GM12878 (cell line): Measurements from ENCODE around the gene PPAN. TPM values are rescaled to one million over a fixed set of nuclear protein-coding genes. Genes with fewer than 3 reads are reported as not detected.
A peak's percentile ranks its signal among the peaks of the same experiment; 100 is the strongest.

Source experiments
- ATAC-seq: fragments of 200-7000 bp; cut with Tn5 transposase; 3 replicates; pipeline ENCODE4 v1.9.1; 2020; ENCODE audit warnings: mild to moderate bottlenecking, moderate library complexity
- BruUV-seq: library from RNA; stranded (reverse); fragments of 400-500 nt; replicated peaks from 2 replicates; lab custom pipeline; 2021; lab: Mats Ljungman, UMichigan
- CTCF ChIA-PET: fragments of 300-600 bp; sonication (Branson Sonifier 250); formaldehyde crosslinking; extraction: SDS; loops from one replicate; lab custom pipeline; 2021; ENCODE audit warnings: inconsistent platforms; lab: Yijun Ruan, JAX
- POLR2A ChIA-PET: fragments of 350-600 bp; formaldehyde crosslinking; extraction: SDS; loops from one replicate; lab custom pipeline; 2021; ENCODE audit warnings: inconsistent platforms; lab: Charles Lee
- RAD21 ChIA-PET: fragments of 300-600 bp; sonication (Branson Sonifier 250); formaldehyde crosslinking; loops from one replicate; lab custom pipeline; 2023; ENCODE audit warnings: antibody characterized with exemption; ENCODE audit not compliant: unreplicated experiment; lab: Charles Lee
- SMC1A ChIA-PET: fragments of 300-600 bp; sonication (Branson Sonifier 250); formaldehyde crosslinking; loops from one replicate; lab custom pipeline; 2023; ENCODE audit not compliant: unreplicated experiment, uncharacterized antibody; lab: Charles Lee
- DNase-seq: peaks from one replicate; pipeline ENCODE4 v3.0.0-alpha.2; 2011; ENCODE audit warnings: low read depth, low spot score
- FAIRE-seq: peaks from 3 replicates; lab custom pipeline; 2011; peaks lifted over from hg19 to GRCh38; lab: Jason Lieb, UNC
- H2AFZ ChIP-seq: 2 replicates; pipeline ENCODE4 v1.6.0; 2011; ENCODE audit warnings: low read depth, low read length, control low read depth; ENCODE audit not compliant: control insufficient read depth
- H3K27ac ChIP-seq: 2 replicates; pipeline ENCODE4 v1.5.1; 2011; ENCODE audit warnings: control low read depth; ENCODE audit not compliant: control insufficient read depth, insufficient read depth
- H3K27me3 ChIP-seq, 2 experiments: replicated peaks in 1 of 2; 2 replicates each; pipeline versions ENCODE4 v1.6.0 to v1.6.1; 2011; ENCODE audit warnings: low read length in 1 of 2; ENCODE audit not compliant: control insufficient read depth in 2 of 2, insufficient read depth in 2 of 2
- H3K36me3 ChIP-seq, 2 experiments: 2 replicates each; pipeline ENCODE4 v1.5.1; 2011; ENCODE audit warnings: low read length in 1 of 2; ENCODE audit not compliant: control insufficient read depth in 2 of 2, insufficient read depth in 2 of 2
- H3K4me1 ChIP-seq: 2 replicates; pipeline ENCODE4 v1.6.1; 2011; ENCODE audit warnings: mild to moderate bottlenecking, low read length, moderate library complexity, mixed read lengths; ENCODE audit not compliant: control insufficient read depth, insufficient read depth
- H3K4me2 ChIP-seq: 2 replicates; pipeline ENCODE4 v1.6.0; 2011; ENCODE audit warnings: control low read depth; ENCODE audit not compliant: control insufficient read depth, insufficient read depth
- H3K4me3 ChIP-seq: fragments of 200-600 bp; sonication (generic); 2 replicates; pipeline ENCODE4 v1.5.1; 2016
- H3K79me2 ChIP-seq: 2 replicates; pipeline ENCODE4 v1.6.0; 2011; ENCODE audit warnings: low read length; ENCODE audit not compliant: control insufficient read depth, insufficient read depth
- H3K9ac ChIP-seq: 2 replicates; pipeline ENCODE4 v1.8.0; 2011; ENCODE audit warnings: low read length, control low read depth, mixed read lengths; ENCODE audit not compliant: control insufficient read depth, insufficient read depth
- H3K9me3 ChIP-seq: replicated peaks from 3 replicates; pipeline ENCODE4 v1.5.1; 2011; ENCODE audit warnings: mild to moderate bottlenecking, low read length; ENCODE audit not compliant: control insufficient read depth, insufficient read depth
- H4K20me1 ChIP-seq: 2 replicates; pipeline ENCODE4 v1.6.0; 2011; ENCODE audit not compliant: control insufficient read depth, insufficient read depth
- BHLHE40 ChIP-seq, 2 experiments: fragments of 450-650 bp in 1 of 2; IDR thresholded peaks; 2 replicates each; pipeline ENCODE4 v1.6.1; 2011 to 2017; ENCODE audit warnings: low read depth in 2 of 2, borderline replicate concordance in 1 of 2, improper control_type of control experiment in 1 of 2, low read length in 1 of 2, mild to moderate bottlenecking in 1 of 2
- POLR2A ChIP-seq: IDR thresholded peaks from 2 replicates; pipeline ENCODE4 v1.6.1; 2011; ENCODE audit warnings: low read depth, mild to moderate bottlenecking, low read length
- SMC3 ChIP-seq: IDR thresholded peaks from 2 replicates; pipeline ENCODE4 v1.6.1; 2011; ENCODE audit warnings: low read length, improper control_type of control experiment, borderline replicate concordance
- USF1 ChIP-seq: IDR thresholded peaks from 2 replicates; pipeline ENCODE4 v1.6.1; 2011; ENCODE audit warnings: borderline replicate concordance, low read depth, mild to moderate bottlenecking, moderate library complexity, mixed read lengths, low read length; ENCODE audit not compliant: insufficient read depth; ENCODE audit errors: extremely low read length
- ZNF217 ChIP-seq: fragments of 450-650 bp; IDR thresholded peaks from 2 replicates; pipeline ENCODE4 v1.6.1; 2017; ENCODE audit warnings: antibody characterized with exemption, mild to moderate bottlenecking
- WGBS: methylation state at CpG from one replicate; pipeline ENCODE4 v1.1.6; 2016; ENCODE audit warnings: low lambda C conversion rate; ENCODE audit not compliant: insufficient replicate concordance, insufficient coverage; ENCODE audit errors: missing lambda C conversion rate; 5-methylcytosine and 5-hydroxymethylcytosine counted together
- in situ Hi-C: fragments of 300-500 bp; cut with MboI; formaldehyde crosslinking; loops from 9 replicates; pipeline ENCODE4 v1.14.3; 2018; ENCODE audit warnings: mixed read lengths
- intact Hi-C: fragments of 100-400 bp; cut with micrococcal nuclease; formaldehyde crosslinking; loops from one replicate; pipeline ENCODE4 v1.14.2; 2022; ENCODE audit not compliant: unreplicated experiment
- polyA plus RNA-seq, 11 experiments: library from polyadenylated mRNA; depleted of rRNA in 4 of 11; unstranded in 6 of 11; stranded (reverse) in 5 of 11; fragments of >200 nt; fragmentation: Nextera tagmentation in 4 of 11; fragmentation: Illumina TruSeq in 1 of 11; extraction: Ambion mirVana in 4 of 11; extraction: Trizol in 1 of 11; gene quantifications; 1 replicate in 1 of 11; 2 replicates in 10 of 11; pipeline versions ENCODE4 v1.2.1 to v1.2.3, GENCODE V29; 2011 to 2016; ENCODE audit warnings: inconsistent platforms in 2 of 11, missing spikeins in 2 of 11, low read depth in 1 of 11
- total RNA-seq, 4 experiments: library from RNA; depleted of rRNA in 3 of 4; stranded (reverse); fragments of >200 nt in 3 of 4; fragmentation: Illumina TruSeq in 1 of 4; extraction: Trizol in 1 of 4; gene quantifications; 2 replicates each; pipeline versions ENCODE4 v1.2.1 to v1.2.3, GENCODE V29; 2013 to 2021

PPAN gene
- total and polyA plus RNA-seq, 10 of the 15 experiments (the other 5 are each of a cell fraction or from before 2014, with no cell fraction given): 2.1 to 171 (median 108) TPM

- BruUV-seq: no TSS peak
- Histone ChIP-seq H3K9me3 (no peaks in the 10 kb centered on the region; the same call in 2 of the 3 replicates), H4K20me1 (no peaks in the 10 kb centered on the region), H3K27ac (peak overlapping the region; percentile 6; the same call in 1 of the 2 replicates), H3K9ac (no peak overlapping the region), H3K36me3 (peaks cover 16 to 25% of the 10 kb centered on the region in 2 experiments), H3K4me2 (no peak overlapping the region), H2AFZ (no peak overlapping the region), H3K4me1 (peaks cover 13% of the 10 kb centered on the region), H3K79me2 (peaks cover 14% of the 10 kb centered on the region), H3K4me3 (no peak overlapping the region), H3K27me3 (no peaks in the 10 kb centered on the region)
- in situ Hi-C loops: no loop called here
- FAIRE-seq: no peak
- ChIA-PET RAD21 (no interaction called here), POLR2A (no interaction called here), CTCF (no interaction called here), SMC1A (no interaction called here)
- ATAC-seq: no peak
- intact Hi-C loops: no loop called here
- no peak for DNase-seq
- 95% methylated on average over 4 of the region's 17 CpGs for WGBS
- no peak for TF ChIP-seq SMC3
- TF ChIP-seq POLR2A: 0 out of 2 replicates have a peak, but pooled peaks have one; percentile 13
Observed at GRCh38 chr19:10091370-10091687, 14.8 kb upstream of the PPAN start.

GRCh38 chr19:10091895-10092641 is 14.1 kb upstream of the PPAN start:
- CTCF ChIA-PET: no interaction called here
- H3K9ac ChIP-seq: no peak overlapping the region

More at GRCh38 chr19:10091895-10092641, 14.1 kb upstream of the PPAN start:
- H2AFZ ChIP-seq: no peak overlapping the region
- ChIA-PET RAD21 (no interaction called here), POLR2A (interaction anchor here (0.6 kb wide), 1 partner anchor 64 kb away, joined by 3 read pairs; no protein-coding TSS in a partner anchor), SMC1A (no interaction called here)
- H3K9me3 ChIP-seq: no peaks in the 10 kb centered on the region; the same call in 2 of the 3 replicates
- peaks cover 18% of the 10 kb centered on the region for H3K4me1 ChIP-seq
- H3K27me3 ChIP-seq: no peaks in the 10 kb centered on the region
- ATAC-seq (peak; percentile 12; the same call in 2 of the 3 replicates), FAIRE-seq (no peak), DNase-seq (no peak)
- H3K4me2 ChIP-seq: no peak overlapping the region
- peaks cover 16 to 25% of the 10 kb centered on the region in 2 experiments for H3K36me3 ChIP-seq
- H4K20me1 ChIP-seq: no peaks in the 10 kb centered on the region
- H3K27ac ChIP-seq: peak overlapping the region; percentile 6
- BruUV-seq: TSS peak; percentile 43
- H3K79me2 ChIP-seq: peaks cover 7% of the 10 kb centered on the region
- no peak overlapping the region for H3K4me3 ChIP-seq
- intact Hi-C loops (no loop called here), in situ Hi-C loops (no loop called here)
- peak in 1 of 2 experiments; percentile 54; a peak in 1 of 4 replicates for TF ChIP-seq BHLHE40 (IDR thresholded peaks at IDR 0.05; ENCODE audit: borderline replicate concordance in 1 of 2, low read depth in 2 of 2, low read length in 1 of 2)
- peak; percentile 52; the same call in 1 of the 2 replicates for TF ChIP-seq POLR2A
- no peak for TF ChIP-seq ZNF217
- peak; percentile 39 for TF ChIP-seq USF1
- WGBS: 35% methylated on average over 13 of the region's 13 CpGs
